Measurements from ENCODE around the gene APEH. TPM values are rescaled to one million over a fixed set of nuclear protein-coding genes. Genes with fewer than 3 reads are reported as not detected.

Gene APEH
- total RNA-seq, 2 donors from 2014 or later = 84.4 to 116 TPM

- H3K9me3 ChIP-seq = no peaks in the 10 kb centered on the region
- TF ChIP-seq CTCF (IDR thresholded peaks at IDR 0.05) (no peak), POLR2AphosphoS5 (IDR thresholded peaks at IDR 0.05) (no peak), POLR2A (IDR thresholded peaks at IDR 0.05) (no peak)
- no peak overlapping the region for H3K27ac ChIP-seq
- DNase-seq (ENCODE audit: low spot score) = no peak
- H3K27me3 ChIP-seq (replicated peaks; ENCODE audit: insufficient read depth) = no peaks in the 10 kb centered on the region
- no peaks in the 10 kb centered on the region for H3K36me3 ChIP-seq
- intact Hi-C loops (cut with DNase I) = no loop called here
- H3K4me3 ChIP-seq = no peak overlapping the region
- 78% methylated on average over 3 of the region's 3 CpGs for WGBS
- no peaks in the 10 kb centered on the region for H3K4me1 ChIP-seq (replicated peaks)
Observed at GRCh38 chr3:49648354-49649019, 25.7 kb upstream of the APEH start.

- no peaks in the 10 kb centered on the region for H3K27me3 ChIP-seq (replicated peaks; ENCODE audit: insufficient read depth)
- intact Hi-C loops (cut with DNase I) = no loop called here
- H3K9me3 ChIP-seq = no peaks in the 10 kb centered on the region
- 100% methylated on average over 1 of the region's 1 CpG for WGBS
- H3K4me3 ChIP-seq = no peak overlapping the region
- TF ChIP-seq CTCF (IDR thresholded peaks at IDR 0.05) (no peak), POLR2A (IDR thresholded peaks at IDR 0.05) (no peak), POLR2AphosphoS5 (IDR thresholded peaks at IDR 0.05) (no peak)
- no peak for DNase-seq (ENCODE audit: low spot score)
- H3K4me1 ChIP-seq (replicated peaks) = no peaks in the 10 kb centered on the region
- no peak overlapping the region for H3K27ac ChIP-seq
- no peaks in the 10 kb centered on the region for H3K36me3 ChIP-seq
Observed at GRCh38 chr3:49649576-49649975, 24.6 kb upstream of the APEH start.

- Histone ChIP-seq H3K27ac (no peak overlapping the region), H3K36me3 (no peaks in the 10 kb centered on the region), H3K4me3 (no peak overlapping the region), H3K4me1 (replicated peaks) (no peaks in the 10 kb centered on the region), H3K27me3 (replicated peaks; ENCODE audit: insufficient read depth) (no peaks in the 10 kb centered on the region), H3K9me3 (no peaks in the 10 kb centered on the region)
- 78% methylated on average over 1 of the region's 1 CpG for WGBS
- intact Hi-C loops (cut with DNase I) = no loop called here
- no peak for TF ChIP-seq POLR2AphosphoS5 (IDR thresholded peaks at IDR 0.05)
- TF ChIP-seq POLR2A (IDR thresholded peaks at IDR 0.05) = no peak
- TF ChIP-seq CTCF (IDR thresholded peaks at IDR 0.05) = no peak
- DNase-seq (ENCODE audit: low spot score) = no peak
Observed at GRCh38 chr3:49650177-49650576, 24.0 kb upstream of the APEH start.

- H3K27ac ChIP-seq = no peak overlapping the region
- intact Hi-C loops (cut with DNase I) = no loop called here
Observed at GRCh38 chr3:49650637-49651036, 23.5 kb upstream of the APEH start.

More at GRCh38 chr3:49650637-49651036, 23.5 kb upstream of the APEH start:
- Histone ChIP-seq H3K27me3 (replicated peaks; ENCODE audit: insufficient read depth) (no peaks in the 10 kb centered on the region), H3K36me3 (no peaks in the 10 kb centered on the region), H3K4me1 (replicated peaks) (no peaks in the 10 kb centered on the region), H3K4me3 (no peak overlapping the region), H3K9me3 (no peaks in the 10 kb centered on the region)
- no peak for TF ChIP-seq CTCF (IDR thresholded peaks at IDR 0.05)
- TF ChIP-seq POLR2AphosphoS5 (IDR thresholded peaks at IDR 0.05) = no peak
- no peak for TF ChIP-seq POLR2A (IDR thresholded peaks at IDR 0.05)
- DNase-seq (ENCODE audit: low spot score) = no peak
- WGBS = 71% methylated on average over 8 of the region's 8 CpGs

All from prostate gland (tissue), 2 donors.